ENCODE data around the gene NCEH1. TPM values are rescaled to one million over a fixed set of nuclear protein-coding genes. Genes with fewer than 3 reads are reported as not detected.

Gene NCEH1
- total and polyA plus RNA-seq, 2 of the 13 experiments (the other 11 are each of a cell fraction or from before 2014, with no cell fraction given), result 12.9 to 21.4 TPM

GRCh38 chr3:172750368-172751174, 39.7 kb upstream of the NCEH1 start, which contains the start of gene ECT2 (continued):
- TF ChIP-seq ZNF768 (CRISPR knock-in tag; IDR thresholded peaks at IDR 0.05), result peak; percentile 38; the same call in 1 of the 2 replicates
- no peak for TF ChIP-seq MAFF (IDR thresholded peaks at IDR 0.05; ENCODE audit: low read depth, low read length)
- TF ChIP-seq ZNF878 (CRISPR knock-in tag; IDR thresholded peaks at IDR 0.05), result peak; percentile 93
- TF ChIP-seq ZNF430 (CRISPR knock-in tag; IDR thresholded peaks at IDR 0.05), result no peak
- TF ChIP-seq ZBTB7A (CRISPR knock-in tag; IDR thresholded peaks at IDR 0.05), result no peak
- TF ChIP-seq STAG1 (CRISPR knock-in tag; IDR thresholded peaks at IDR 0.05), result peak; percentile 56
- peak; percentile 64; the same call in 1 of the 2 replicates for TF ChIP-seq MIXL1 (CRISPR knock-in tag; IDR thresholded peaks at IDR 0.05)
- peak; percentile 69 for TF ChIP-seq ZNF687 (CRISPR knock-in tag; IDR thresholded peaks at IDR 0.05)
- no peak for TF ChIP-seq MAFK (conservative IDR thresholded peaks at IDR 0.05 in 1 of 2, IDR thresholded peaks at IDR 0.05 in 1 of 2; ENCODE audit: low read length in 2 of 2)
- no peak for TF ChIP-seq TOE1 (CRISPR knock-in tag; IDR thresholded peaks at IDR 0.05)
- no peak for TF ChIP-seq ZNF639 (CRISPR knock-in tag; conservative IDR thresholded peaks at IDR 0.05)
- peak; percentile 82 for TF ChIP-seq DMAP1 (CRISPR knock-in tag; IDR thresholded peaks at IDR 0.05)
- TF ChIP-seq NCOR1 (IDR thresholded peaks at IDR 0.05; ENCODE audit: borderline replicate concordance, low read length), result no peak
- TF ChIP-seq ATF2 (CRISPR knock-in tag; IDR thresholded peaks at IDR 0.05), result no peak; the same call in 1 of the 2 replicates
- 0 out of 2 replicates have a peak, but pooled peaks have one; percentile 54 for TF ChIP-seq ZNF280B (CRISPR knock-in tag; IDR thresholded peaks at IDR 0.05; ENCODE audit: borderline replicate concordance)
- no peak for TF ChIP-seq IKZF4 (CRISPR knock-in tag; IDR thresholded peaks at IDR 0.05; ENCODE audit: borderline replicate concordance, low read depth, not compliant biosample characterization)
- peak; percentile 62; the same call in 1 of the 2 replicates for TF ChIP-seq POLR2AphosphoS5 (IDR thresholded peaks at IDR 0.05; ENCODE audit: low read depth, low read length)
- peak; percentile 67 for TF ChIP-seq RBM39 (IDR thresholded peaks at IDR 0.05; ENCODE audit: low read depth, low read length, poor library complexity, severe bottlenecking)
- no peak for TF ChIP-seq ZNF274 (CRISPR knock-in tag; IDR thresholded peaks at IDR 0.05)
- no peak; the same call in 1 of the 2 replicates for TF ChIP-seq MAX (IDR thresholded peaks at IDR 0.05)
- no peak for TF ChIP-seq ZNF83 (CRISPR knock-in tag; IDR thresholded peaks at IDR 0.05; ENCODE audit: borderline replicate concordance)
